Measurements from ENCODE around the gene XRN2. TPM values are rescaled to one million over a fixed set of nuclear protein-coding genes. Genes with fewer than 3 reads are reported as not detected.
A peak's percentile ranks its signal among the peaks of the same experiment; 100 is the strongest.

The XRN2 gene
- total RNA-seq, 1 experiment from 2014 or later, result 76.8 TPM

DNA sequence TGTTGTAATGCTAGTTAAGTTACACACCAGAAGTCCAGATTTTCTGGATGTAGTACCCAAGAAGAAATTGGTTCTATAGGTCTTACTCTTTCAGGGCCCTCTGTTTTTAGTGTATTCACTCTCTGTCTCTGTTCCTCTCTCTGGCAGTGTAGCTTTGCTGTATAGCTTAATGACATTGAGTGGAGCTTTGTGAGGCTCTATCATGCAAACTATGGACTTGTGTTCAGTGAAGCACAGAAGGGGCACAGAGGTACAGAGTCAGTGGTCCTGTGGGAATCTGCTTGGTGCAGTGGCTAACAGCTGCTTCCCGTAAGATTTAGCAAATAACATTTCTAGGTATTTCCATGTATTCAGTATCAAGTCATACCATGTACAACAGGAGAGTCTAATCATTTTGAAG, 68.1 kb downstream of the XRN2 start:
- Histone ChIP-seq H3K79me2 (ENCODE audit: low read length) (peaks cover 27% of the 10 kb centered on the region), H3K9ac (ENCODE audit: low read length) (no peak overlapping the region), H3F3A (ENCODE audit: low read length, unreplicated experiment) (no peaks in the 10 kb centered on the region), H3K36me3 (ENCODE audit: low read depth, low read length) (peaks cover 44% of the 10 kb centered on the region), H3K4me2 (ENCODE audit: low read length) (no peak overlapping the region), H3K27me3 (ENCODE audit: low read length) (no peaks in the 10 kb centered on the region), H3K9me2 (replicated peaks; ENCODE audit: low read length) (no peaks in the 10 kb centered on the region), H3K4me1 (ENCODE audit: insufficient read depth, low read length) (no peaks in the 10 kb centered on the region), H4K20me1 (ENCODE audit: low read length) (0 out of 2 replicates have a peak, but pooled peaks cover 9% of the 10 kb centered on the region), H2AFZ (ENCODE audit: low read length) (no peak overlapping the region), H3K9me3 (ENCODE audit: low read length) (no peaks in the 10 kb centered on the region), H3K4me3 (ENCODE audit: low read length) (no peak overlapping the region), H3K27ac (ENCODE audit: low read length) (no peak overlapping the region)
- DNase-seq, result no peak
- intact Hi-C loops (cut with micrococcal nuclease), result no loop called here
- TF ChIP-seq EZH2 (IDR thresholded peaks at IDR 0.05; ENCODE audit: low read length, unreplicated experiment) (no peak), EZH2phosphoT487 (IDR thresholded peaks at IDR 0.05; ENCODE audit: borderline replicate concordance, low read length) (no peak)
- TF ChIP-seq, protein P1, sequence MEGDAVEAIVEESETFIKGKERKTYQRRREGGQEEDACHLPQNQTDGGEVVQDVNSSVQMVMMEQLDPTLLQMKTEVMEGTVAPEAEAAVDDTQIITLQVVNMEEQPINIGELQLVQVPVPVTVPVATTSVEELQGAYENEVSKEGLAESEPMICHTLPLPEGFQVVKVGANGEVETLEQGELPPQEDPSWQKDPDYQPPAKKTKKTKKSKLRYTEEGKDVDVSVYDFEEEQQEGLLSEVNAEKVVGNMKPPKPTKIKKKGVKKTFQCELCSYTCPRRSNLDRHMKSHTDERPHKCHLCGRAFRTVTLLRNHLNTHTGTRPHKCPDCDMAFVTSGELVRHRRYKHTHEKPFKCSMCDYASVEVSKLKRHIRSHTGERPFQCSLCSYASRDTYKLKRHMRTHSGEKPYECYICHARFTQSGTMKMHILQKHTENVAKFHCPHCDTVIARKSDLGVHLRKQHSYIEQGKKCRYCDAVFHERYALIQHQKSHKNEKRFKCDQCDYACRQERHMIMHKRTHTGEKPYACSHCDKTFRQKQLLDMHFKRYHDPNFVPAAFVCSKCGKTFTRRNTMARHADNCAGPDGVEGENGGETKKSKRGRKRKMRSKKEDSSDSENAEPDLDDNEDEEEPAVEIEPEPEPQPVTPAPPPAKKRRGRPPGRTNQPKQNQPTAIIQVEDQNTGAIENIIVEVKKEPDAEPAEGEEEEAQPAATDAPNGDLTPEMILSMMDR (conservative IDR thresholded peaks at IDR 0.05; ENCODE audit: low read depth, low read length), result no peak
- no peak for ATAC-seq
- ChIA-PET CTCF (no interaction called here), POLR2A (ENCODE audit: unreplicated experiment) (no interaction called here)
- BruUV-seq (replicated peaks), result no TSS peak

DNA sequence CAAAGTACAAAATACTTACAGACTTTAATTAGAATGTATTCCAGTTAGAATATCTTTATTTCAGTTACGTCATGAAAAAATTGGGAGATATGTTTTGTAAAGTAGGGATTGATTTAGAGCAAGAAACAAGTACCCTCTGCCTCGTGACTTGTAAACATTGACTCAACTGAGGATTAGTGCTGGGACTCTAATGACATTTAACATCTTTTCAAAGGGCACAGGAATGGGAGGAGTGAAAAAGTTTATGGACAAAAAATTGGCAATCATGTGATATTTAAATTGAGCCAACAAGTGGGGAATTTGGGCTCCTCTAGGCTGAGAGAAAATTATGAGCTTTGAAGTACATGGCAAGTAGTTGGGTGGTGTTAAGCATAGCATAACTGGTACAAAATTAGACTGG, 68.9 kb downstream of the XRN2 start:
- H4K20me1 ChIP-seq (ENCODE audit: low read length), result peaks cover 14% of the 10 kb centered on the region; the same call in 1 of the 2 replicates
- TF ChIP-seq EZH2 (IDR thresholded peaks at IDR 0.05; ENCODE audit: low read length, unreplicated experiment) (no peak), EZH2phosphoT487 (IDR thresholded peaks at IDR 0.05; ENCODE audit: borderline replicate concordance, low read length) (no peak)

DNA sequence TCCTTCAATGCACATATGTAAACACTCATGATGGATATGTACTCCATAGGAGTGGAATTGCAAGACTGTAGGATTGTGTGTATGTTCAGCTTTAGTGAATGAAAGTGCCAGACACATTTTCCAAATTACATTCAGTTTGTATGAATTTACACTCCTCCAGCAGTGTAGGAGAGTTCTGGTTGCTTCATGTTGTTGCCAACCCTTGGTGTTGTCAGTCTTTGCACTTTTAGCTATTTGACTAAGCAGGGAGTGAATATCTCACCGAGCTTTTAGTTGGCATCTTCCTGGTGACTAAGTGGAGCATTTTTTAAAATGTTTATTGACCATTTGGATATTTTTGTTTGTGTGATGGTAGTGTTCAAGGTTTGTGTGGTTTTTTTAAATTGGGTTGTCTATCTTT, 70.3 kb downstream of the XRN2 start:
- POLR2A ChIA-PET (ENCODE audit: unreplicated experiment), result no interaction called here
- DNase-seq (no peak), ATAC-seq (peak; percentile 48)
- intact Hi-C loops (cut with micrococcal nuclease), result no loop called here
- no peaks in the 10 kb centered on the region for H3K4me1 ChIP-seq (ENCODE audit: insufficient read depth, low read length)
- H3K4me2 ChIP-seq (ENCODE audit: low read length), result no peak overlapping the region
- H3K9me2 ChIP-seq (replicated peaks; ENCODE audit: low read length), result no peaks in the 10 kb centered on the region
- BruUV-seq (replicated peaks), result no TSS peak
- H3F3A ChIP-seq (ENCODE audit: low read length, unreplicated experiment), result no peaks in the 10 kb centered on the region
- no peaks in the 10 kb centered on the region for H3K27me3 ChIP-seq (ENCODE audit: low read length)
- no peak for TF ChIP-seq EZH2phosphoT487 (IDR thresholded peaks at IDR 0.05; ENCODE audit: borderline replicate concordance, low read length)
- TF ChIP-seq, protein P1 (conservative IDR thresholded peaks at IDR 0.05; ENCODE audit: low read depth, low read length), result no peak
- no peak for TF ChIP-seq EZH2 (IDR thresholded peaks at IDR 0.05; ENCODE audit: low read length, unreplicated experiment)
- CTCF ChIA-PET, result interaction anchor here (0.6 kb wide), 1 partner anchor 49 kb away, joined by 3 read pairs; no protein-coding TSS in a partner anchor
- no peak overlapping the region for H3K9ac ChIP-seq (ENCODE audit: low read length)
- no peak overlapping the region for H3K27ac ChIP-seq (ENCODE audit: low read length)
- peaks cover 31% of the 10 kb centered on the region for H3K79me2 ChIP-seq (ENCODE audit: low read length)
- no peak overlapping the region for H3K4me3 ChIP-seq (ENCODE audit: low read length)
- H4K20me1 ChIP-seq (ENCODE audit: low read length), result peaks cover 20% of the 10 kb centered on the region
- H3K9me3 ChIP-seq (ENCODE audit: low read length), result no peaks in the 10 kb centered on the region
- no peak overlapping the region for H2AFZ ChIP-seq (ENCODE audit: low read length)
- H3K36me3 ChIP-seq (ENCODE audit: low read depth, low read length), result peaks cover 30% of the 10 kb centered on the region

More for the DNA sequence above, 68.9 kb downstream of the XRN2 start:
- ChIA-PET CTCF (no interaction called here), POLR2A (ENCODE audit: unreplicated experiment) (no interaction called here)
- Histone ChIP-seq H3K9ac (ENCODE audit: low read length) (no peak overlapping the region), H3K27me3 (ENCODE audit: low read length) (no peaks in the 10 kb centered on the region), H3K4me2 (ENCODE audit: low read length) (no peak overlapping the region), H3K36me3 (ENCODE audit: low read depth, low read length) (peaks cover 36% of the 10 kb centered on the region), H2AFZ (ENCODE audit: low read length) (no peak overlapping the region), H3K27ac (ENCODE audit: low read length) (no peak overlapping the region), H3K9me3 (ENCODE audit: low read length) (no peaks in the 10 kb centered on the region), H3K79me2 (ENCODE audit: low read length) (peaks cover 31% of the 10 kb centered on the region), H3K9me2 (replicated peaks; ENCODE audit: low read length) (no peaks in the 10 kb centered on the region), H3K4me1 (ENCODE audit: insufficient read depth, low read length) (no peaks in the 10 kb centered on the region), H3K4me3 (ENCODE audit: low read length) (no peak overlapping the region), H3F3A (ENCODE audit: low read length, unreplicated experiment) (no peaks in the 10 kb centered on the region)
- ATAC-seq (no peak), DNase-seq (no peak)
- intact Hi-C loops (cut with micrococcal nuclease), result no loop called here
- no TSS peak for BruUV-seq (replicated peaks)

Measured in PC-3 (cell line).